Measurements from ENCODE around the gene MRAP2.
"Not testable (repeated sequence)": the region's sequence is repeated elsewhere in the genome, so short reads cannot be mapped to it uniquely, and the experiment has no call there.

Gene MRAP2

DNA sequence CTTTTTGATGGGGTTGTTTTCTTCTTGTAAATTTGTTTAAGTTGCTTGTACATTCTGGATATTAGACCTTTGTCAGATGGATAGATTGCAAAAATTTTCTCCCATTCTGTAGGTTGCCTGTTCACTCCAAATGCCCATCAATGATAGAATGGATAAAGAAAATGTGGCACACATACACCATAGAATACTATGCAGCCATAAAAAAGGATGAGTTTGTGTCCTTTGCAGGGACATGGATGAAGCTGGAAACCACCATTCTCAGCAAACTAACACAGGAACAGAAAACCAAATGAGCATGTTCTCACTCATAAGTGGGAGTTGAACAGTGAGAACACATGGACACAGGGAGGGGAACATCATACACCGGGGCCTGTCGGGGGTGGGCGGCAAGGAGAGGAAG, 1.6 kb upstream of the MRAP2 start:
- DNase-seq (ENCODE audit: low spot score) = not testable (repeated sequence)

DNA sequence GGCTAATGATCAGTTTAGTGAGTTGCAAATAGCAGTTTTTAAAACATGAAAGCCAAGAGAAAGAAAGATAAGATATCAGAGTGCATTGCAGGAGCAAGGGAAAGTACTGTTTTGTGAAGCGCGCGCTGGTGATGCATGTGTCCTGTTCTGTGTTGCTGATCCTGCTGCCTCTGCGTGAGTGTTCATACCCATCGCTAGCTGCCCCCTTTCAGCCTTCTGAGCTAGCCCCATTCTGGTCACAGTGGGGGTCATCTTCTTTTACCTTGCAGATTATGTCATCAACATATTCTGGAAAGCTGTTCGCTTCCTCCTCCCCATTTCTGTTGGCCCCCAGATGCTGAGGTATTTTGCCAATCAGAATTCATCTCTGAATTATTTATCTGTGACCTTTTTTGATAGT, 1.9 kb downstream of the MRAP2 start:
- no peak for DNase-seq (ENCODE audit: low spot score)

DNA sequence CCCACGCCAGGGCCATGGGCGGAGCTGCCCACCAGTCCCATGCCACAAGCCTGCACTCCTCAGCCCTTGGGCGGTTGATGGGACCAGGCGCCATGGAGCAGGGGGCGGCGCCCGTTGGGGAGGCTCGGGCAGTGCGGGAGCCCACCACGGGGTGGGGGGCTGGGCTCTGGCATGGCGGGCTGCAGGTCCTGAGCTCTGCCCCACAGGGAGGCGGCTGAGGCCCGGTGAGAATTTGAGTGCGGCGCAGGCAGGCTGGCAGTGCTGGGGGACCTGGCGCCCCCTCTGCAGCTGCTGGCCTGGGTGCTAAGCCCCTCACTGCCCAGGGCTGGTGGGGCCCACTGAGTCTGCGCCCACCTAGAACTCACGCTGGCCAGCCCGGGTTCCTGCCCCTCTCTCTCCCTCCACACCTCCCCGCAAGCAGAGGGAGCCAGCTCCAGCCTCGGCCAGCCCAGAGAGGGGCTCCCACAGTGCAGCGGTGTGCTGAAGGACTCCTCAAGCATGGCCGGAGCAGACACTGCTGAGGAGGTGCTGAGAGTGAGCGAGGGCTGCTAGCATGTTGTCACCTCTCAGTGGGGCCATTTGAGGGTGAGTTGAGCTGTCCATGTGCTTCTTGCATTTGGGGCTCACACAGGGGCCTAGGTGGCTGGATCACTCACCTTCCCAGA, 4.0 kb downstream of the MRAP2 start:
- no peak for DNase-seq (ENCODE audit: low spot score)

DNA sequence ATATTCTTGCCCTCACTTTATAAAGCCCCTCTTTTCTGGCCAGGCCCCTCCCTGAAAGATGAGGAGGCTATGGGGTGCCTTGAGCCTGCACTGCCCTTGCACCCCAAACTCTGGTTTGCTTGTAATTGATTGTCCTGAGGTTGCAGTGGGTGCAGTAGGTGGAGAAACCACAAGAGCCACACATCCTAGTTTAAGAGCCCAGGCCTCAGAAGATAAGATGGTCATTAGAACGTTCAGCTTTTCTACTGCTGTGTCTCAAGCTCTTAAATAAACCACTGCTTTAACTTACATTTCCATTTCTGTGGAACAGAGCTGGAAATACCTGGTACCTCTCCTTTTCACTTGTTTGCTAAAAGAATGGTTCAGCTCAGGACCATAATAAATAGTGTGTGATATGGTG, 9.0 kb downstream of the MRAP2 start:
- DNase-seq (ENCODE audit: low spot score) = no peak

DNA sequence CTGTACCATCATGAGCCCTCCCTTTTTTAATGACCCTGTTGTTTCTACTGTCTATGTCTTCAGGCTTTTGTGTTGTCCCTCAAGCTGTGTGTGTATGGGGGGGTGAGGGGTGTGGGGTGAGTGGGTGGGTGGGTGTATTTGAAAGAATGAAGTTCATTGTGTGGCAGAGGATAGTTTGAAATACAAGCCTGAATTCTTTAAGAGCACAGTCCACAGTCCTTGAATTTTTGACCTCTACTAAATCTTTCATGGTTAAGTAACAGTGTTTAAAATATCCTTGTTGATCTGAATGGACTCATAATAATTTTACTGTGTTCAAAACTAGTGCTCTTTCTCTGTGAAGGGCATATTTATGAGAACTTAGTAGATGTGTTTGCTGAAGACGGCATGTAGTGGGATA, 10.0 kb downstream of the MRAP2 start:
- DNase-seq (ENCODE audit: low spot score) = no peak

DNA sequence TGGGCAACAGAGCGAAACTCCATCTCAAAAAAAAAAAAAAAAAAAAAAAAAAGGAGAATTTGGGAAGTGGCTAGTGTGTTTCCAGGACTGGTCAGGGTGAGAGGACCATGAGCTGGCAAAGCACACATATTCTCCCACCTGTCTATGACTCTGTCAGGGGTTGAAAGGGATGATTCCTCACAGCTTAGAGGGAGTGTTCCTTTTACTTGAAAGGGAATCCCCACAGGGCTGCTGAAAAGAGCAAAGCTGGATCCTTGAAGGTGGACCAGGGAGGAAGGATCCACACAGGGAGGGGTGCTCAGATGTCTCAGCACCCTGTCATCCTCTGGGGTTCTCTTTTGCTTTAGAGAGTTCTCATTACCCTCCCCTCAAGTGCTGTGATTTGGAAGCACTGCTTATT, 13.2 kb downstream of the MRAP2 start:
- DNase-seq (ENCODE audit: low spot score) = no peak

DNA sequence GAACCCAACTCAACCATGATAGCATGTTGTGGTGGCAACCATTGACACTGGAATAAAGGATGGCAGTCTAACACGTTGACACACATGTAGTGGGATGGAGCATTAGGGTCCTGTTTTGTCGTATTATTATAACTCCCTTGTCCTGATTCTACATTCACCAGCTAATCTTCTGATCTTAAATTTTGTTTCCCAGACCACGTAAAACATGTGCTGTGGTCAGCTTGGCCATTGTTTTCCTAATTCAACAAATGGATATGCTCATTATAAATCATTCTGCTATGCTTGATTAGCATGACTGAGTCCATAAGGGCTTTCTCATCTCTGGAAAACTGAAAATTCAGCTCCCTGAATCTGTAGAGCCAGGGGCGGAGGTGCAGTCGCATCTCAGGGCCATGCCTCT, 15.0 kb downstream of the MRAP2 start:
- DNase-seq (ENCODE audit: low spot score) = no peak

DNA sequence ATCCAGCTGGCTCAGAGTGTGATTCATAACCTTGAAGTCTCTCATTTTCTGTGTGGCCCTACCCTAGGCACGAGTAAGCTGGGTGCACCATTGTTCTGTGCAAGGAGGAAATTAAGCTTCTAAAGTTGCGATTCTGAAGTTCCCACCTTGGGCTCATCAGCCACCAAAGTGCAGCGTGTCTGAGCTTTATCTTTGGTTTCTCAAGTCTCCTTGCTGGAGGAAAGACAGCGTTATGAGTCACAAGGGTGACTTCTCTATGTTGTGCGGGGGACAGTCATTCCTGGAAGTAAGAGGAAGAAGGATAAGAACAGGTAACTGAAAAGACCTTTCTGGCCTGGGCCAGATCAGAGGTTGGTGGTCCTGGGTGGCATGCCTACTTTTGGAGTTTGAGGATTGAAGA, 16.8 kb downstream of the MRAP2 start:
- DNase-seq (ENCODE audit: low spot score) = no peak

DNA sequence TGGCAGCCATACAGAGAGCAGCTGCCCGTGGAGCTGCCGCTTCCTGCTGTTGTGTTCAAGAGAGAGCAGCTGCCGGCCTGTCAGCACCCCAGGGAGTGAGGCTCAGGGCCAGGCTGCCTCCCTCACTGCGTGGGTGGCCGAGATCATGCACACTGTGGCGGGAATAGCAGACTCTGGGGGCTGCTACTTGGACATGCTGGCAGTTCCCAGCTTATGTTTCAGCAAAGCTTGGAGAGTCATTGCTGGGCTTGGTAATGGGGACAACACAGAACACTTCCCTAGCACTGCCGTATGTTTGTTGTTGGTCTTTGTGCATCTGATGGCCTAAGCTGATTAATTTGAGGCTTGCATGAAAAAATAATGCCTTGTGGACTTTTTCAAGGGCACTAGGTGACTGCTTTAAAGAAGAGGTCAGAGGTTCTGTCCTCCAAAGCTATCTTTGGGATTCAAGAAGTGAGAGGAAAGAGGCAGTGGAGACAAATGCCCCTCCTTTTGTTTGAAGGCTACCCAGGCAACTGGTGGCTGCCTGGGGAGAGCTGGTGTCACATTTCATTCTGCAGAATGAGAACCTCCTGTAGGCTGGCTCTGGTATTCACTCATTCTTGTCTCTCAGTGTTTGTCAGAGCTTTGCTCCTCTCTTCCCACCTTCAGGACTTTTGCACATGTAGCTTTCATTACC, 18.8 kb downstream of the MRAP2 start:
- no peak for DNase-seq (ENCODE audit: low spot score)

DNA sequence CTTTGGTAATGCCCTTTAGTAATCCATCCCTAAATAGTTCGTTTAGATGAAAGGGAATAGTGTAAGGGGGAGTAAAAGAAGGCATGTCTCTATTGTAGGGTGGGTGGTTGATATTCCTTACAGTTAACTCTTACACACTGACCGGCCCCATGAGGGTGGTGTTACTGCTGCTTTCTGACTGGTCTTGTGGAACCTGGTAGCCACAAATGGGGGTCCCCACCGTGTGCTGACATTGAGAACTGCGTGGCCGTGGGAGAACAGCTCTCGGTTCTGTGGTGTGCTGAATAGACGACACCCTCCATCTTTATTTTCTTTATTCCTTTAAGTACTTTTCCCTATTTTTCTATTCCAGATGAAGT, 19.3 kb downstream of the MRAP2 start:
- no peak for DNase-seq (ENCODE audit: low spot score)

DNA sequence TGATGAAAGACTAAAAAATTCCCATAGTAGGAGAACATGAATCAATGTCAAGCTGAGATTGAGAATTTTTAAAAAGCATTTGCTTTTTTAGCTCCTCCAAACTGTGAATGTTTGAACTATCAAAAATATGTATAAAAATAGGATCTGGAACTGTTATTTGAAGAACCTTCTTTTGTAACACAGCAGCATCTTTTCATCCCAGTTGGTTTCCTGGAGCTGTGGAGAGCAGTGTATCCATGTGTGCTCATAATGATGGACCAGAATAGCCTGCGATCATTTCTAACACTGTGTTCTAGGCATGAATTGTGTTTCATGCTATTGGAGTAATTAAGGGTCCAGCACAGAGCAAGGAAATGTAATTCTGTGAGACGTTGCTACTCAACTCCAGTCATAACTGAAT, 22.1 kb downstream of the MRAP2 start:
- DNase-seq (ENCODE audit: low spot score) = no peak

DNA sequence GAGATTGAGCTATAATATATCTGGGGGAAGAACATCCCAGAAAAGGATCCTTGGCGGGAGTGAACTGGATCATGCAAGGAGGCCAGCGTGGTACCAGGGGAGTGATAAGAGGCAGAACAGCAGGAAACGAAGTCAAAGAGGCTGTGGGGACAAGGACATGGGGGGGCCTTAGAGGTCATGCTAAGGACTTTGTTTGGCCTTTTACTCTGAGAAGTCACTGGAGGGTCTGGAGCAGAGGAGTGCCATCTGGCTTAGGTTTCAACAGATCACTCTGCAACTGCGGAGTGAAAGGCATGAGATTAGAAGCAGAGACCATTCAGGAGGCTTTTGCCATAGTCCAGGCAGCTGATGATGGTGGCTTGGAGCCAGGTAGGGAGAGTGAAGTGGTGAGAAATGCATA, 24.3 kb downstream of the MRAP2 start:
- no peak for DNase-seq (ENCODE audit: low spot score)

DNA sequence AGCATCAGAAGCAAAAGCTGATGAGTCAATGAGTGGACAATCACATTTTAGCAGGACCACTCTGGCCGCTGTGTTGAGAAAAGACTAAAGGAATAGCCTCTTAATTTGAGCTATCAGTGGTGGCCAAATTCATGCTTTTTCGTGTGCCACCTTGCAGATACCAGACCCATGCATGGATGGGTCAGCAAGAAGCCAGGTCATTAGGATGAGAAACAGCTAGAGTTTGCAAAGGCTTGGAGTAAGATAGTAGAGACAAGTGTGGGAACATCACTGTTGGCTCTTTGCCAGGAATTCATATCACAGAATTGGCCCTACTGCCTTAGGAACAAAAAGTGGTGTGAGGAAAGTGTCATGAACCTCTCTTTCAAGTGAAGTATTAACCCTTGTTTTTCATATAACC, 25.5 kb downstream of the MRAP2 start:
- no peak for DNase-seq (ENCODE audit: low spot score)

DNA sequence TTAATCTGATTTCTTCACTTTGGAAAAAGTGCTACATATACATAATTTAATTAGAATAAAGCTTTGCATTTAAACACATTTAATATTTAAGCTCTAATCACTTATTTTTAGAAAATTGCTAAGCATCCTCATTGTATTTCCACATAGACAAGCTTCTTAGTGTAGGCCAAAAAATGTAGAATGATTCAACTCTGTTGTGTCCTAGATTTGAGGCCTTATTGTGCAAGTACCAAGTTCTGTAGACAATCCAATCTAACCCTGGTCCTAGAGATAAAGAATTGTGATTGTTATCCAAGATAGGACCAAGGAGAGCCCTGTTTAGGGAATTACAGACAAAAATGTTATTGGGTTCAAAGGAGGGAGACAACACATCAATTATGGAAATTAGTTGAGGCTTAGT, 27.6 kb downstream of the MRAP2 start:
- DNase-seq (ENCODE audit: low spot score) = no peak

DNA sequence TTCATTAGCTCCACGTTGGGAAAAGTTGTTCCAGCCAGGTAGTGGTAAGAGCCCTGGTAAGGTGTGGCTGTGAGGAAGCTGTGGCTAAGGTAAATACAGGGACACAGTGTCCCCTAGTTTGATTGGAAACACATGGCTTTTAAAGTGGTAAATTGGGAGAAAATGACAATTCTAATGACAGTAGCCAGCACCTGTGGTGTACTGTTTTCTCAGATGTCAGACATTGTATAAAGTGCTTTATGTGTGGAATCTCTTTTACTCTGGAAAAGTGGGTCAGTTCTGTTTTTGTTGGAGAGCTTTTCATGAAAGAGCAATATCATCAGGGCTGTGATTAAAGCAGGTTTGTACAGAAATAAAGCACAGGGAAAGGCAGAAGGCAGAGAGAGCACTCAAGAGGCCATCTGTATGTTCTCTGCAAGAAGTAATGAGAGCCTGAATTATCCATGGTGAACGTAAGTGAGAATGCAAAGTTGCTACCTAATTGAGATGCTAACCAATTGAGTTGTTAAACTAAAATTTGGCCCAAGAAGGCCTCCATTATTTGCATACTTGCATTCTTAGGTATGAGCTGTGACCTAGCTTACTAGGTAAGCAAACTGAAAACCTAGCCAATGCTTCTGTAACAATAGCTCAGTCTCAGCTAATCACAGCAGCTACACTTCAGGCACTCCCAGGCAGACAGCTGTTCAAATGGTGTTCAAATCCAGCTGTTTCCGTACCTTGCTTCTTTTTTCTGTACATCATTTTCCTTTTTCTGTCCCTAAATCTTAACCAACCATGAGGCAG, 28.2 kb downstream of the MRAP2 start:
- no peak for DNase-seq (ENCODE audit: low spot score)

DNA sequence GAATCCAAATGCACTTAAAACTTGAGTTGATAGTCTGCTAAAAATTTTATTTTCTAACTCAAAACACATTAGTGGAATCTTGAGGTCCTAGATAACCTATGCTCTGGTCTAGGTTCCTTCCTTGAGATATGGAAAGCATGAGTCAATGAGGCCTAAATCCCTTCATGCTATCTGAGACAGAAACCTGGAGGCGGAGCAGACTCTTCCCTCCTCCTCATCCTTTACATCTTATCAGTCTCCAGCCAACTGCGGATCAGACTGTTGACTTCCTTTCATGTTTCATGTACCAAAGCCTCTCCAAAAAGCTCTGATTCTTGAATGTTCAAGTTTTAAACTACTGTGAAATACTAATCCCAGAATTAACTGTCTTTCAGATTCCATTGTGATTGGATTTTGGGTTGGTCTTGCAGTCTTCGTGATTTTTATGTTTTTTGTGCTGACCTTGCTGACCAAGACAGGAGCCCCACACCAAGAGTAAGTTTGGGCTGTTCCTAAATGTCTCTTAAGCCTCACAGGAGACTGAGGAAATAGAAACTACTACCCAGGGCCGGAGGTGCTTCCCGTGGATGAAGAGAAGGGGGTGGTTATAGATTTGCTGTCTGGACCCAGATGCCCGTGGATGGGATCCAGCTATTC, 29.1 kb downstream of the MRAP2 start:
- no peak for DNase-seq (ENCODE audit: low spot score)

DNA sequence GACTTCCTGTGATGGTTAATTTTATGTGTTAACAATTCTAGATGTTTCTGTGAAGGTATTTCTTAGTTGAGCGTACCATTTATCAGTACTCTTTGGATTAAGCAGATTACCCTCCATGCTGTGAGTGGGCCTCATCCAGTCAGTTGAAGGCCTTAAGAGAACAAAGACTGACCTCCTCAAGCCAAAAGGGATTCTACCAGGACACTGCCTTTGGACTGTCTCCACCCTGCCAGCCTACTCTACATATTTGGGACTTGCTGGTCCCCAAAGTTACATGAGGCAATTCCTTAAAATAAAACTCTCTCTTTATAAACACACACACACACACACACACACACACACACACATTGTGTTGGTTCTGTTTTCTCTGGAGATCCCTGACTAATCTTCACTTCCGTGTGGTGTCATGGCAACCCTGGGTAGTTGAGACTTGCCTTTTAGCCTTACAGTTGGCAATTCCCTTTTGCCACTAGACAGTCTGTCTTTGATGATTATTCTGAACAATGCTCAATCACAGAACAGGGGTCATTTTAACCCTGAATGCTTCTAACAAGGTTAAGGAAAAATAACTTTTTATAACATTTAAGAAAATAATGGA, 32.2 kb downstream of the MRAP2 start:
- no peak for DNase-seq (ENCODE audit: low spot score)

DNA sequence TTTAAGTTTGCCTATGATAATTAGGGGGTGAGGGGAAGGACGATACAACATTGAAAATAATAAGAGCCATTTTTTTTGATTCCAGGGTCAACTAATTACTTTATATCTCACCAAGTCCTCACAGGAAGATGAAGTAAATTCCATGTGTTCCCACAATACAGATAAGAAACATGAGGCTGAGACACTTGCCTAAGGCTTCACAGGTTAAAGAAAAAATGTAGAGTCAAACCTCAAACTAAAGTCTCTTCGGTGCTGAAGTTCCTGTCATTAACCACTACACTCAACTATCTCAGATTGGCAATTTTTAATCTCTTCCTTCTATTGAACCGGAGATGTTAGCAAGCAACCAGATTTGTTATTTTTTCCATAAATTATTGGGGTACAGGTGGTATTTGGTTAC, 33.0 kb downstream of the MRAP2 start:
- DNase-seq (ENCODE audit: low spot score) = no peak

DNA sequence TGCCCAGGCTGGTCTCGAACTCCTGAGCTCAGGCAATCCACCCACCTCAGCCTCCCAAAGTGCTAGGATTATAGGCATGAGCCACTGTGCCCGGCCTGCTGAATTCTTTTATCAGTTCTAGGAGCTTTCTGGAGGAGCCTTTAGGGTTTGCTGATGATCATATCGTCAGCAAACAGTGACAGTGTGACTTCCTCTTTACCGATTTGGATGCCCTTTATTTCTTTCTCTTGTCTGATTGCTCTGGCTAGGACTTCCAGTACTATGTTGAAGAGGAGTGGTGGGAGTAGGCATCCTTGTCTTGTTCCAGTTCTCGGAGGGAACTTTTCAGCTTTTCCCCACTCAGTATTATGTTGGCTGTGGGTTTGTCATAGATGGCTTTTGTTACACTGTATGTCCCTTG, 35.3 kb downstream of the MRAP2 start:
- not testable (repeated sequence) for DNase-seq (ENCODE audit: low spot score)

DNA sequence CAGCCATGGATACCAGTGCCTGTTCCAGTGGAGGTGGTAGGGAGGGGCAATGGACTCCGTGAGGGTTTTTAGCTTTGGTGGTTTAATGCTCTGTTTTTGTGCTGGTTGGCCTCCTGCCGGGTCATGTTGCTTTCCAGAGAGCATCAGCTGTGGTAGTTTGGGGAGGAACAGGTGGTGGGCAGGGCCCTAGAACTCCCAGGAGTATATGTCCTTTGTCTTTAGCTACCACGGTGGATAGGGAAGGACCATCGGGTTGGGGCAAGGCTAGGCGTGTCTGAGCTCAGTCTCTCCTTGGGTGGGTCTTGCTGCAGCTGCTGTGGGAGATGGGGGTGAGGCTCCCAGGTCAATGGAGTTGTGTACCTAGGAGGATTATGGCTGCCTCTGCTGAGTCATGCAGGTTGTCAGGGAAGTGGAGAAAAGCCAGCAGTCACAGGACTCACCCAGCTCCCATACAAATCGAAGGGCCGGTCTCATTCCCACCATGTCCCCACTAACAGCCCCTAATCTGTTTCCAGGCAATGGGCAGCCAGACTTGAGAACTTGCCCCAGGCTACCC, 38.9 kb downstream of the MRAP2 start:
- no peak for DNase-seq (ENCODE audit: low spot score)

DNA sequence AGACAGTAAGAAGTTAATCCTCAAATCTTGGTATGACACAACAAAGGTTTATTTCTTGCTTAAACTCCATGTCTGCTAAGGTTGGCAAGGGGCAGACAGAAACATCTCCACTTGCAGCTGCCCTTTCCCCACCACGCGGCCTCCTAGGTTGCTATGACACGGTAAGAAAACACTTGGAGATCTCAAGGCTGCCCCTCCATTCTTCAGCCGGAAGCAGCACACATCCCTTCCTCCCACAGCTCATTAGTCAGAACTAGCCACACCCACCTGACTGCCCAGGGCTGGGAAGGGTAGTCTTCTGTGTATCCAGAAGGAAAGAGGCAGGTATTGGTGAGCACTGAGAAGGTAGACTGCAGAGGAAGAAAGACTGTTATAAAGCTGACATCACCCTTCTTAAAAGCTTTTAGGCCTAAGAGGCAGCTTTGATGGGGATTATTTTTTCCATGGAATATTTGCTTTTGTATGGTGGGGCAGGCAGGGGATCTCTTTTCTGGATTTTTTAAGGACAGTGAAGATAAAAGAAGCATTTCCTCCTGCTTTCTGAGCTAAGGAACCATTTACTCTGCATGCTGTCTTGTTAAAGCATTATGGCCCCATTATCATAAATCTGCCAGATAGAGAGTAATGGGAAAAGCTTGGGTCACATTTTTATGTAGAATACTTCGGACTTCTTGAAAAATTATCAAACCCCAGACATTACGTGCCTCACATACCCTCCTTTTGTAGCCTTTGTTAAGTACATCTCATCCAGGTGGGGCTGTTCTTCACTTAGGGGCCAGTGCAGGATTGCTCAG, 41.6 kb downstream of the MRAP2 start:
- no peak for DNase-seq (ENCODE audit: low spot score)
